ENCODE results near the gene PREX1.

DNA sequence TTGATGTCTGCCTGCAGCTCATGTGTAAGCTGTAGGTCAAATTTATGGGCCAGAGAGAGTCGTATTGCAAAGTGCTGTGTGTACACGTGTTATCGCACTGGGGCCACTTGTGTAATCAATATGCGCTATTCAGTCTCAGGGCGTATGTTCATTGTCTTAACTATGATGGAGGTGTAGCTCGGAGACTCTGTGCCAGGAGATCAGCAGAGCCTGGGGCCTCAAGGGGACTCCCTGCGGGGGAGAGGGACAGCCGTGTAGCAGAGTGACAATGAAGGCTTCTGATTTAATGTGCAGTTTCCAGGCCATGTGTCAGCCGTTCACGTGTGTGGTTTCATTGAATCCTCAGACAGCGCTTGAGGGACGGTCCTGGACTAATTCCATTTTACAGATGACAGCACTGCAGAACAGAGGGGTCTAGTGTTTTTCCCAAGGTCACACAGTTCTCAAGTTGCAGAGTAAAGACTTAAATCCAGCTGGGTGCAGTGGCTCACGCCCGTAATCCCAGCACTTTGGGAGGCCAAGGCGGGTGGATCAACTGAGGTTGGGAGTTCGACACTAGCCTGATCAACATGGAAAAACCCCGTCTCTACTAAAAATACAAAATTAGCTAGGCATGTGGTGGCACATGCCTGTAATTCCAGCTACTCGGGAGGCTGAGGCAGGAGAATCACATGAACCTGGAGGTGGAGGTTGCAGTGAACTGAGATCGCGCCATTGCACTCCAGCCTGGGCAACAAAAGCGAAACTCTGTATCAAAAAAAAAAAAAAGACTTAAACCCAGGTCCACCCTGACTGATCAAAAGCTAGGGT lies 242.5 kb downstream of the PREX1 start:
- TF ChIP-seq, protein P1, sequence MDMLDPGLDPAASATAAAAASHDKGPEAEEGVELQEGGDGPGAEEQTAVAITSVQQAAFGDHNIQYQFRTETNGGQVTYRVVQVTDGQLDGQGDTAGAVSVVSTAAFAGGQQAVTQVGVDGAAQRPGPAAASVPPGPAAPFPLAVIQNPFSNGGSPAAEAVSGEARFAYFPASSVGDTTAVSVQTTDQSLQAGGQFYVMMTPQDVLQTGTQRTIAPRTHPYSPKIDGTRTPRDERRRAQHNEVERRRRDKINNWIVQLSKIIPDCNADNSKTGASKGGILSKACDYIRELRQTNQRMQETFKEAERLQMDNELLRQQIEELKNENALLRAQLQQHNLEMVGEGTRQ (IDR thresholded peaks at IDR 0.05; ENCODE audit: low read depth, low read length) = no peak
- no peak for TF ChIP-seq POLR2A (IDR thresholded peaks at IDR 0.05; ENCODE audit: low read depth, low read length)
- TF ChIP-seq, protein P2, sequence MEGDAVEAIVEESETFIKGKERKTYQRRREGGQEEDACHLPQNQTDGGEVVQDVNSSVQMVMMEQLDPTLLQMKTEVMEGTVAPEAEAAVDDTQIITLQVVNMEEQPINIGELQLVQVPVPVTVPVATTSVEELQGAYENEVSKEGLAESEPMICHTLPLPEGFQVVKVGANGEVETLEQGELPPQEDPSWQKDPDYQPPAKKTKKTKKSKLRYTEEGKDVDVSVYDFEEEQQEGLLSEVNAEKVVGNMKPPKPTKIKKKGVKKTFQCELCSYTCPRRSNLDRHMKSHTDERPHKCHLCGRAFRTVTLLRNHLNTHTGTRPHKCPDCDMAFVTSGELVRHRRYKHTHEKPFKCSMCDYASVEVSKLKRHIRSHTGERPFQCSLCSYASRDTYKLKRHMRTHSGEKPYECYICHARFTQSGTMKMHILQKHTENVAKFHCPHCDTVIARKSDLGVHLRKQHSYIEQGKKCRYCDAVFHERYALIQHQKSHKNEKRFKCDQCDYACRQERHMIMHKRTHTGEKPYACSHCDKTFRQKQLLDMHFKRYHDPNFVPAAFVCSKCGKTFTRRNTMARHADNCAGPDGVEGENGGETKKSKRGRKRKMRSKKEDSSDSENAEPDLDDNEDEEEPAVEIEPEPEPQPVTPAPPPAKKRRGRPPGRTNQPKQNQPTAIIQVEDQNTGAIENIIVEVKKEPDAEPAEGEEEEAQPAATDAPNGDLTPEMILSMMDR (conservative IDR thresholded peaks at IDR 0.05; ENCODE audit: low read depth, low read length) = no peak
- no peak for TF ChIP-seq RFX5 (IDR thresholded peaks at IDR 0.05; ENCODE audit: low read depth, low read length)
- TF ChIP-seq BHLHE40 (IDR thresholded peaks at IDR 0.05; ENCODE audit: low read depth, low read length) = no peak
- TF ChIP-seq, protein P3, sequence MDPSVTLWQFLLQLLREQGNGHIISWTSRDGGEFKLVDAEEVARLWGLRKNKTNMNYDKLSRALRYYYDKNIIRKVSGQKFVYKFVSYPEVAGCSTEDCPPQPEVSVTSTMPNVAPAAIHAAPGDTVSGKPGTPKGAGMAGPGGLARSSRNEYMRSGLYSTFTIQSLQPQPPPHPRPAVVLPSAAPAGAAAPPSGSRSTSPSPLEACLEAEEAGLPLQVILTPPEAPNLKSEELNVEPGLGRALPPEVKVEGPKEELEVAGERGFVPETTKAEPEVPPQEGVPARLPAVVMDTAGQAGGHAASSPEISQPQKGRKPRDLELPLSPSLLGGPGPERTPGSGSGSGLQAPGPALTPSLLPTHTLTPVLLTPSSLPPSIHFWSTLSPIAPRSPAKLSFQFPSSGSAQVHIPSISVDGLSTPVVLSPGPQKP (IDR thresholded peaks at IDR 0.05; ENCODE audit: borderline replicate concordance, low read depth, low read length) = no peak
- no peak for TF ChIP-seq RAD21 (IDR thresholded peaks at IDR 0.05; ENCODE audit: low read length)
- TF ChIP-seq CEBPB (IDR thresholded peaks at IDR 0.05; ENCODE audit: low read depth, low read length) = no peak
- no peak for TF ChIP-seq CHD1 (IDR thresholded peaks at IDR 0.05; ENCODE audit: low read depth, low read length)
- no peak for TF ChIP-seq RCOR1 (IDR thresholded peaks at IDR 0.05; ENCODE audit: insufficient replicate concordance, low read length)
- no peak for TF ChIP-seq NFE2L2 (IDR thresholded peaks at IDR 0.05; ENCODE audit: low read depth, low read length)
